GM12875 (cell line): Measurements from ENCODE around the gene PLXNA2.

Experiments
- H3K4me3 ChIP-seq: one replicate; pipeline ENCODE4 v1.5.1; 2011; ENCODE audit warnings: low read depth, low read length, control low read depth
- CTCF ChIP-seq: IDR thresholded peaks from 2 replicates; pipeline ENCODE4 v1.5.1; 2011; ENCODE audit warnings: low read depth, mild to moderate bottlenecking, control low read depth, inconsistent platforms, low read length, moderate library complexity, borderline replicate concordance; ENCODE audit not compliant: insufficient read depth

PLXNA2 gene

GRCh38 chr1:207987164-207987563 is 257.0 kb downstream of the PLXNA2 start:
- TF ChIP-seq CTCF = no peak
- H3K4me3 ChIP-seq = no peak overlapping the region

GRCh38 chr1:207985996-207986395 is 258.2 kb downstream of the PLXNA2 start:
- no peak for TF ChIP-seq CTCF

GRCh38 chr1:207984831-207985572 is 259.2 kb downstream of the PLXNA2 start:
- no peak for TF ChIP-seq CTCF
- H3K4me3 ChIP-seq = no peak overlapping the region

More at GRCh38 chr1:207985996-207986395, 258.2 kb downstream of the PLXNA2 start:
- H3K4me3 ChIP-seq = no peak overlapping the region

GRCh38 chr1:207983044-207983635 is 261.0 kb downstream of the PLXNA2 start:
- no peak overlapping the region for H3K4me3 ChIP-seq
- TF ChIP-seq CTCF = no peak

GRCh38 chr1:207981976-207982375 is 262.2 kb downstream of the PLXNA2 start:
- peak; percentile 78 for TF ChIP-seq CTCF
- no peak overlapping the region for H3K4me3 ChIP-seq

- no peak overlapping the region for H3K4me3 ChIP-seq
- no peak for TF ChIP-seq CTCF
Measured at GRCh38 chr1:207978441-207978840, 265.7 kb downstream of the PLXNA2 start.

- no peak for TF ChIP-seq CTCF
- H3K4me3 ChIP-seq = no peak overlapping the region
Measured at GRCh38 chr1:207977876-207978275, 266.3 kb downstream of the PLXNA2 start.
